ENCODE measurements around the gene DMRT3.

DNA sequence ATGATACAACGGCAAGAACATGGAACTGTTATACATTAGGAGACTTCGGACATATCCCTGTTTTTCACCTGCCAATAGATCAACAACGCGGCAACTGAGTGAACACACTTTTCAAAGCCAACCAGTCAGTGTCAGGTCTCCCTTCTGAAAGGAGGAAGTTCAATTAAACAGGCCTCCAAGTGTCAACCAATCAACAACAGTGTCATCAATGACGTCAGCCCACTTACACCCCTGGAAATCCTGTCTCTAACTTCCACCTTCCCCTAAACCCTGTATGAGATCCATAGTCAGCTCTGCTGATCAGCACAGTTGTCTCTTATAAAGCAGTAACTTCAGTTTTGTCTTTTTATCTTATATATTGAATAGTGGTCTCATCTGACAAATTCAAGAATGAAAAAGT lies 36.6 kb downstream of the DMRT3 start:
- TF ChIP-seq POLR2A (IDR thresholded peaks at IDR 0.05), result no peak
- TF ChIP-seq, protein P1, sequence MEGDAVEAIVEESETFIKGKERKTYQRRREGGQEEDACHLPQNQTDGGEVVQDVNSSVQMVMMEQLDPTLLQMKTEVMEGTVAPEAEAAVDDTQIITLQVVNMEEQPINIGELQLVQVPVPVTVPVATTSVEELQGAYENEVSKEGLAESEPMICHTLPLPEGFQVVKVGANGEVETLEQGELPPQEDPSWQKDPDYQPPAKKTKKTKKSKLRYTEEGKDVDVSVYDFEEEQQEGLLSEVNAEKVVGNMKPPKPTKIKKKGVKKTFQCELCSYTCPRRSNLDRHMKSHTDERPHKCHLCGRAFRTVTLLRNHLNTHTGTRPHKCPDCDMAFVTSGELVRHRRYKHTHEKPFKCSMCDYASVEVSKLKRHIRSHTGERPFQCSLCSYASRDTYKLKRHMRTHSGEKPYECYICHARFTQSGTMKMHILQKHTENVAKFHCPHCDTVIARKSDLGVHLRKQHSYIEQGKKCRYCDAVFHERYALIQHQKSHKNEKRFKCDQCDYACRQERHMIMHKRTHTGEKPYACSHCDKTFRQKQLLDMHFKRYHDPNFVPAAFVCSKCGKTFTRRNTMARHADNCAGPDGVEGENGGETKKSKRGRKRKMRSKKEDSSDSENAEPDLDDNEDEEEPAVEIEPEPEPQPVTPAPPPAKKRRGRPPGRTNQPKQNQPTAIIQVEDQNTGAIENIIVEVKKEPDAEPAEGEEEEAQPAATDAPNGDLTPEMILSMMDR (IDR thresholded peaks at IDR 0.05), result no peak

All from testis (tissue), 2 donors.